Myocyte (in vitro differentiated cells): ENCODE measurements around the gene ATP6V0A1. TPM values are rescaled to one million over a fixed set of nuclear protein-coding genes. Genes with fewer than 3 reads are reported as not detected.

ENCODE experiments used
- DNase-seq: peaks from one replicate; pipeline ENCODE4 v3.0.0-alpha.2; 2012; ENCODE audit warnings: low read depth
- microRNA-seq: library from miRNA; unstranded; fragments of <30 nt; microRNA quantifications from one replicate; pipeline ENCODE4, GENCODE V29; 2016
- total RNA-seq: library from RNA; depleted of rRNA; stranded (reverse); fragments of >200 nt; gene quantifications from 2 replicates; pipeline ENCODE4 v1.2.3, GENCODE V29; 2014

Gene ATP6V0A1
- total RNA-seq, 1 donor from 2014 or later: 102 TPM

GRCh38 chr17:42559075-42559474 is 100.4 kb downstream of the ATP6V0A1 start:
- no peak for DNase-seq

GRCh38 chr17:42560246-42560645 is 101.6 kb downstream of the ATP6V0A1 start:
- no peak for DNase-seq

GRCh38 chr17:42561897-42562387 is 103.3 kb downstream of the ATP6V0A1 start, which contains the start of gene COASY:
COASY (plus strand) TSS chr17:42562148; CDS start chr17:42562623, 475 bp downstream.
- DNase-seq: peak; percentile 99

DNA sequence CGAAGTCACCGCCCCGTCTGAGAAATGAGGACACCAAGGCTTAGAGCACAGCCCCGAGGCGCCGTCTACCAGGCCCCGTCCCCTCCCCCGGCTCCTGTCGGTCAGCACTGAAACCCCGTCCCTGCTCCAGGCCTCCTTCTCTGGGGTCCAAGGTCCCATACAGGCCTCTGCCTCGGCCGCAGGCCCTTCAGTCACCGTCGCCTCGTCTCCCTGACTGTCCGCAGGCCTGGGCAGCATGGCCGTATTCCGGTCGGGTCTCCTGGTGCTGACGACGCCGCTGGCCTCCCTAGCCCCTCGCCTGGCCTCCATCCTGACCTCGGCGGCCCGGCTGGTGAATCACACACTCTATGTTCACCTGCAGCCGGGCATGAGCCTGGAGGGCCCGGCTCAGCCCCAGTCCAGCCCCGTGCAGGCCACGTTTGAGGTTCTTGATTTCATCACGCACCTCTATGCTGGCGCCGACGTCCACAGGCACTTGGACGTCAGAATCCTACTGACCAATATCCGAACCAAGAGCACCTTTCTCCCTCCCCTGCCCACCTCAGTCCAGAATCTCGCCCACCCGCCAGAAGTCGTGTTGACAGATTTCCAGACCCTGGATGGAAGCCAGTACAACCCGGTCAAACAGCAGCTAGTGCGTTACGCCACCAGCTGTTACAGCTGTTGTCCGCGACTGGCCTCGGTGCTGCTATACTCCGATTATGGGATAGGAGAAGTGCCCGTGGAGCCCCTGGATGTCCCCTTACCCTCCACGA is 103.9 kb downstream of the ATP6V0A1 start:
- DNase-seq: peak; percentile 23

DNA sequence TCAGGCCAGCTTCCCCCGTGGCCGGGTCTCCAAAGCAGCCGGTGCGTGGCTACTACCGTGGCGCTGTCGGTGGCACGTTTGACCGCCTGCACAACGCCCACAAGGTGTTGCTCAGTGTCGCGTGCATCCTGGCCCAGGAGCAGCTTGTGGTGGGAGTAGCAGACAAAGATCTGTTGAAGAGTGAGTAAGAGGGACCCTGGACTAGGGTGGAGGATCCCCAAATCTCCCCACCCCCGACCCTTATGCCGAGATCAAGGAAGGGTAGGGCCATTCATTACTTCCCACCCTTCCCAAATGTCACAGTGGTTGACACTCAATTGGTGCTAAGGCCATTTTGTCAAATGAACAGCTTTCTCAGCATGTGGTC is 104.4 kb downstream of the ATP6V0A1 start:
- DNase-seq: no peak

- DNase-seq: peak; percentile 37
Measured at GRCh38 chr17:42563543-42563942, 104.9 kb downstream of the ATP6V0A1 start.

DNA sequence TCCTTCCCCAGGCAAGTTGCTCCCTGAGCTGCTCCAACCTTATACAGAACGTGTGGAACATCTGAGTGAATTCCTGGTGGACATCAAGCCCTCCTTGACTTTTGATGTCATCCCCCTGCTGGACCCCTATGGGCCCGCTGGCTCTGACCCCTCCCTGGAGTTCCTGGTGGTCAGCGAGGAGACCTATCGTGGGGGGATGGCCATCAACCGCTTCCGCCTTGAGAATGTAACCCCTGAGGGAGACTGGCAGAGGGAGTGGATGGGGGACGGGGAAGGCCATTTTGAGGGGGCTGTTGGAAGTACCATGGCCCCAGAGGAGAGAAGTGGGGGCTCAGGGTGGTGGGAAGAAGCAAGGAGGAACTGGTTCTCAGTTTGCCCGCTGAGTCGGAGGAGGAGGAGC is 105.3 kb downstream of the ATP6V0A1 start:
- DNase-seq: no peak

DNA sequence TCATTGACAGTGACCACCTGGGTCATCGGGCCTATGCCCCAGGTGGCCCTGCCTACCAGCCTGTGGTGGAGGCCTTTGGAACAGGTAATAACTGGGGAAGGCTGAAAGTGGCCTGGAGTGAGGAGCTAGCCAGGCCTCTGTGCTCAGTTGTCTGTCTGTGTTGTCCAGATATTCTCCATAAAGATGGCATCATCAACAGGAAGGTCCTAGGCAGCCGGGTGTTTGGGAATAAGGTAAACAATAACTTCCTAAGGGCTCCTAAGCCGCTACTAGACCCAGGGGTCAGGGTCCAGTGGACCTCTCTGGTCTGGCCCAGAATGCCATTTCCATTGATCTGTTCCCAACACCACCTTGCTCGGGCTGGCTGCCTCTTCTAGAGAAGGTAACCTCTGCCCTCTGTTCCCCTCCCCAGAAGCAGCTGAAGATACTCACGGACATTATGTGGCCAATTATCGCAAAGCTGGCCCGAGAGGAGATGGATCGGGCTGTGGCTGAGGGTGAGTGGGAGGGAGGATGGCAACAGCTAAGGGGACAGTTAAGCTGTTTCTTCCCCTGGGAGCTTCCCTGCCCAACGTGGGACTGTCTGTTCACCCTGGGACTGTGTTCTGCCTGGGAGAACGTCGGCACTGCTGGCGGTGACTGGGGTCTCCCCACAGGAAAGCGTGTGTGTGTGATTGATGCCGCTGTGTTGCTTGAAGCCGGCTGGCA is 106.3 kb downstream of the ATP6V0A1 start:
- DNase-seq: no peak

- no peak for DNase-seq
Measured at GRCh38 chr17:42565523-42566214, 107.0 kb downstream of the ATP6V0A1 start.

GRCh38 chr17:42566215-42566882 is 107.7 kb downstream of the ATP6V0A1 start:
- peak; percentile 35 for DNase-seq

- peak; percentile 91 for DNase-seq
Measured at GRCh38 chr17:42566883-42567573, 108.3 kb downstream of the ATP6V0A1 start, which contains the start of gene MLX. MLX (plus strand) TSS chr17:42567100; CDS start chr17:42567125, 25 bp downstream.

DNA sequence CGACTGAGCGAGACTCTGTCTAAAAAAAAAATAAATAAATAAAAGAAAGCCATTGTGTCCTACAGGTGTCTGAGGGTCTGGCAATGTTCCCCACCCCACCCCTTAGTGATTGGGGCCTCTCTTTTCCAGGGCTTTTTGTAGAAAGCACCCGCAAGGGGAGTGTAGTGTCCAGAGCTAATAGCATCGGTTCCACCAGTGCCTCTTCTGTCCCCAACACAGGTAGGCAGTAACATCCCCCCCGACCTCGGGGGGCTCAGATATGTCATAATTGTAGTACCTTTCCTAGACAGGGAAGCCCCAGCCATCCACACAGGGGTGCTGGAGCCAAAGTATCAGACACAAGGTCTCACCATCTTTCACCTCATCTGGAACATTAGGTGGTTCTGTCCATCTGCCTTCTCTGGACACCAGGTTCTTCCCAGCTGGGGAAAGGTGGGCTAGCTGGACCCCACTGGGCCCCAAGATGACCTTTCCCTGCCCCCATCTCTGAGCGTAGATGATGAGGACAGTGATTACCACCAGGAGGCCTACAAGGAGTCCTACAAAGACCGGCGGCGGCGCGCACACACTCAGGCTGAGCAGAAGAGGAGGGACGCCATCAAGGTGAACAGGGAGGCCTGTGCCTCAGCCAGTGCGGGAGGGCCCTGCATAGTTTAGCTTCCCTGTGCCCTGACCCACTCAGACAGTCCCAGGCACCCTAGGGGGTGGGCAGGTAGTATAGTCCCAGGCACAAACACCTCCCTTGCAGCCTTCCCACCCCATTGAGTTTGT is 109.8 kb downstream of the ATP6V0A1 start:
- DNase-seq: no peak

- no peak for DNase-seq
Measured at GRCh38 chr17:42571435-42572225, 113.0 kb downstream of the ATP6V0A1 start.

Small RNA genes lying within 50 kb of the gene (microRNA-seq; reads per million reads assigned to microRNA genes)
- 11.1 reads per million, percentile 32 among the genes with 10 or more reads in this experiment for gene MIR5010
- gene MIR548AT: not detected

Other genes starting within 250 kb of the ATP6V0A1 start
- 26.4 and 27.2 TPM in 2 replicates for gene STAT5B, start 182.5 kb upstream of the ATP6V0A1 start, total RNA-seq
- 7.3 and 13.5 TPM in 2 replicates for gene STAT5A, start 170.4 kb upstream of the ATP6V0A1 start, total RNA-seq
- gene STAT3, start 70.4 kb upstream of the ATP6V0A1 start, total RNA-seq: 106 and 159 TPM in 2 replicates
- gene CAVIN1, start 35.6 kb upstream of the ATP6V0A1 start, total RNA-seq: 346 and 373 TPM in 2 replicates
- 94.1 and 98.8 TPM in 2 replicates for gene NAGLU, start 77.4 kb downstream of the ATP6V0A1 start, total RNA-seq
- 0.56 and 0.88 TPM in 2 replicates for gene HSD17B1, start 94.0 kb downstream of the ATP6V0A1 start, total RNA-seq
- 23.7 and 24.4 TPM in 2 replicates for gene COASY, start 103.3 kb downstream of the ATP6V0A1 start, total RNA-seq
- gene MLX, start 108.2 kb downstream of the ATP6V0A1 start, total RNA-seq: 41.1 and 47.1 TPM in 2 replicates
- 1.2 and 2.3 TPM in 2 replicates for gene PSMC3IP, start 118.9 kb downstream of the ATP6V0A1 start, total RNA-seq
- gene RETREG3, start 150.5 kb downstream of the ATP6V0A1 start, total RNA-seq: 44.5 and 60.6 TPM in 2 replicates
- gene TUBG1, start 150.8 kb downstream of the ATP6V0A1 start, total RNA-seq: 79.8 and 91.1 TPM in 2 replicates
- 16.7 and 21.3 TPM in 2 replicates for gene TUBG2, start 200.4 kb downstream of the ATP6V0A1 start, total RNA-seq
- 49.1 and 58.6 TPM in 2 replicates for gene PLEKHH3, start 218.1 kb downstream of the ATP6V0A1 start, total RNA-seq
- gene CCR10, start 223.0 kb downstream of the ATP6V0A1 start, total RNA-seq: 0.53 TPM in 1 of 2 replicates, not detected in the other
- 2.6 and 3.4 TPM in 2 replicates for gene CNTNAP1, start 223.7 kb downstream of the ATP6V0A1 start, total RNA-seq